KOPT-K1 (cell line): ENCODE results near the gene ILF2.

Source experiments
- H3K27ac ChIP-seq: fragments of 200-600 bp; sonication (generic); 2 replicates; pipeline ENCODE4 v1.5.1; 2016; ENCODE audit warnings: antibody characterized with exemption, mild to moderate bottlenecking, low read depth, low read length; ENCODE audit not compliant: poor library complexity, severe bottlenecking
- H3K36me3 ChIP-seq: fragments of 200-600 bp; sonication (generic); 2 replicates; pipeline ENCODE4 v1.5.1; 2017; ENCODE audit warnings: antibody characterized with exemption, mild to moderate bottlenecking, low read length, moderate library complexity; ENCODE audit not compliant: insufficient read depth
- H3K9me3 ChIP-seq: fragments of 200-600 bp; sonication (generic); 2 replicates; pipeline ENCODE4 v1.5.1; 2017; ENCODE audit warnings: antibody characterized with exemption, low read length, mild to moderate bottlenecking; ENCODE audit not compliant: insufficient read depth, poor library complexity, severe bottlenecking

ILF2 gene

DNA sequence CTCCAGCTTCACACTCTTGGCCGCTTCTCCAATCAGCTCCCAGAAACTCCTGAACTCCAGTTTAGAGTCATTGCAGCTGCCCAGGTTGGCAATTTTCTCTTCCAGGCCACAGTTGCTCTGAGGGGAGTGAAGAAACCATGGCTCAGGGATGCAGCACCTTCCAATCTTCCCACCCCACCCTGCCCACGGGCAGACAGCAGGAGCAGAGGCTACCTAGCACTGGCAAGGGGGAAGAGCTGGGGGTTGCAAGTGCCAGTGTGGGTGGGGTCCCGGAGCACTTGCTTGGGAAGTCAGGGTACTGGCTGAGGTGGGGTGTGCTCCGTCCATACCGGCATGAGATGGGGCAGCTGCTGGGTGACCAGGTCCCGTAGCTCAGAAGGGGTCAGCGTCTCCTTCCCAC, 55.9 kb downstream of the ILF2 start:
- no peaks in the 10 kb centered on the region for H3K36me3 ChIP-seq
- no peak overlapping the region for H3K27ac ChIP-seq
- peaks cover 4% of the 10 kb centered on the region for H3K9me3 ChIP-seq

- no peak overlapping the region for H3K27ac ChIP-seq
- H3K36me3 ChIP-seq: no peaks in the 10 kb centered on the region
- no peaks in the 10 kb centered on the region for H3K9me3 ChIP-seq
These were observed 56.4 kb downstream of the ILF2 start for GRCh38 chr1:153614189-153614900.

- Histone ChIP-seq H3K9me3 (no peaks in the 10 kb centered on the region), H3K27ac (no peak overlapping the region), H3K36me3 (no peaks in the 10 kb centered on the region)
These were observed 57.4 kb downstream of the ILF2 start for GRCh38 chr1:153613406-153613805.

- Histone ChIP-seq H3K27ac (no peak within 1 kb of the TSS), H3K36me3 (no peaks in the 10 kb centered on the region), H3K9me3 (no peaks in the 10 kb centered on the region)
These were observed 58.0 kb downstream of the ILF2 start, which contains the start of gene S100A16 for GRCh38 chr1:153612755-153613331. S100A16 (minus strand) TSS chr1:153613137; CDS start chr1:153608151, 4,986 bp downstream.

DNA sequence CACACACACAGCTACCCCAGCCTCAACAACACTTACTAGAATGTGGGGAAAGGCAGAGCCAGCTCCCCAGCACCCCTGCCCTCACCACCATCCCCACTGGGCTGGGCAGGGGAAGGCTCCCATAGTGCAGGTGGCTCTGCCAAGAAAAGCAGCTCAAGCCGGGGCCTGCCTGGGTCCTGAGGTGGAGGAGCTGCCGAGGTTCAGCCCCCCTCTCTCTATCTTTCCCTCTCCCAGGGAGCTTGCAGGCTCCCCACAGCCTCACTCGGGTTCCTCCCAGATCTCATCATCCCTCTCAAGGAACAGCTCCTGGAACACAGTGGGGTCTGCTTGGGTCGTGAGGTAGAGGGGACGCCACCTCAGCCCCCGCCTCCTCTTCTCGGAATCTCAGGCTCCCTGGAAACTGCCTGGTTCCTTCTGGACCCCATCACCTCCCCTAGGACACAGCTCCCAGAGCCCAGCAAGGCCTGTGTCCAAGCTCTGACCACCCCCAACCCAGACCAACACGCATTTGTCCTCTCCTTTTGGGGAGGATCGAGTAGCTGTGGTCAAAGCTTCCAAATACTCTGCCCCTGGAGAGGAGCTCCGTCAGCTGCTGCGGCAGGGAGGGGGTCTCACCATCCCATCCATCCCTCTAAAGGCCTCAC, 58.6 kb downstream of the ILF2 start:
- no peaks in the 10 kb centered on the region for H3K36me3 ChIP-seq
- H3K27ac ChIP-seq: no peak overlapping the region
- H3K9me3 ChIP-seq: no peaks in the 10 kb centered on the region
